OCI-M2 (cell line): Measurements from ENCODE around the gene PFAS.

Experiments
- DNase-seq: peaks from one replicate; lab custom pipeline; 2025; ENCODE audit not compliant: unreplicated experiment; lab: John Stamatoyannopoulos, UW

PFAS gene

GRCh38 chr17:8294814-8295316 lies 45.8 kb downstream of the PFAS start:
- no peak for DNase-seq

- DNase-seq, result no peak
Observed at GRCh38 chr17:8300226-8300625, 51.1 kb downstream of the PFAS start.

- no peak for DNase-seq
Observed at GRCh38 chr17:8300627-8301242, 51.6 kb downstream of the PFAS start.

DNA sequence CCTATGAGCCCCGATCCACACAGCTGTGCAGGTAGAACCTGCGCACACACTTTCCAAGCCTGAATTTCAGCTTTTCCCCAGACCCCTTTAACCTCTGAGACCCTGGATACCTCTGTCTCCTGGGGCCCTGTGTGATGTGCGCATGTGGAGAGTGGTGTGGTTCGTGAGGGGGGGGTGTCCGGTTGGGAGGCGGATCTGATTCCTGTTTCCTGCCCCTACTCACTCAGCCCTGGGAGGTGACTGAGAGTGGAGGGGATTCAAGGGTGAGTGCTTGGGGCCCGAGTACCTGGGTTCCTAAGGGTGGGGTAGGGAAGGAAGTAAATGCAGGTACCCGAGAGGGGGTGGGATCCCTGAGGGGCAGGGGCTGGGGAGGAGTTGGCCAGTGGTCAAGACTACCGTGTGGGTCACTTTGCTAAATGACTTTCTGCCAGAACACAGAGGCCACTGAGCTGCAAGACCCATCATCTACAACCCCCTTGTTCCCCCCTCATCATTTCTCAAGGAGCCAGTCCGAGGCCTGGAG lies 61.6 kb downstream of the PFAS start:
- no peak for DNase-seq

DNA sequence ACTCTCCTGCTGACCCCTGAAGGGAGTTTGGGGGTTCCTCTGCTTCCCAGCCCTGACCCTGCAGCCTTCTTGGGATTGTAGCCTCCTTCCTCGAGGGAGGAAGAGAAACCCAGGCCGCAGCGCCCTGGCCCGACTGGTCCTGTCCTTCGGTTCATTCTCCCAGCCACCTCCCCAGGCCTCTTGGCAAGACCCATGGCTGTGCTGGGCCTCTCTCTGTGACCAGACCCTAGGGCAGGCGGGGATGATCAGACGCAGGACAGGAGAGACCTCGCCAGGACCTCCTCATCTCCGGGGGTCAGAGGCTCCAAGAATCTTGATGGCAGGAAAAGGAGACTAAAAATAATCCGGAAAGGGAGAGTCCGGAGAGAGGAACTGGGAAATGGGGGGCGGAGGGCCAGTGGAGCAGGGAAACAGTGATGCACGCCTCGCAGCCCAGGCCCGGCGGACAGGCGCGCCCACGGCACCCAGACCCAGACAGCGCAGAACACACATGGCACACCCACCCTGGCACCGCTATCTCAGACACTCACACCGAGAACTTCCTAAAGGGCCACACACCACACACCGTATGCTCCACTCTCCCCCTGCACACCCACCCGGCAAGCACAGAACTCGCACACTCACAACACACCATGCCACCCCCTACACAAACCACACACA lies 62.2 kb downstream of the PFAS start:
- DNase-seq, result no peak

DNA sequence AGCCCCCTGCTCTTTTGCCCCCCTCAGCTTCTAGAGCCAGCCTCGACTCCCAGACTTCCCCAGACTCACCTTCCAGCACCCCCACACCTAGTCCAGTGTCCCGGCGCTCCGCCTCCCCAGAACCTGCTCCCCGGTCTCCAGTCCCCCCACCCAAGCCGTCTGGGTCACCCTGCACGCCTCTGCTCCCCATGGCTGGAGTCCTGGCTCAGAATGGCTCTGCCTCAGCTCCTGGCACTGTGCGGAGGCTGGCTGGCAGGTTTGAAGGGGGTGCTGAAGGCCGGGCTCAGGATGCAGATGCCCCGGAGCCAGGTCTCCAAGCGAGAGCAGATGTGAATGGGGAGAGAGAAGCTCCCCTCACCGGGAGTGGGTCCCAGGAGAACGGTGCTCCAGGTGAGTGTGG lies 63.2 kb downstream of the PFAS start:
- DNase-seq, result no peak

DNA sequence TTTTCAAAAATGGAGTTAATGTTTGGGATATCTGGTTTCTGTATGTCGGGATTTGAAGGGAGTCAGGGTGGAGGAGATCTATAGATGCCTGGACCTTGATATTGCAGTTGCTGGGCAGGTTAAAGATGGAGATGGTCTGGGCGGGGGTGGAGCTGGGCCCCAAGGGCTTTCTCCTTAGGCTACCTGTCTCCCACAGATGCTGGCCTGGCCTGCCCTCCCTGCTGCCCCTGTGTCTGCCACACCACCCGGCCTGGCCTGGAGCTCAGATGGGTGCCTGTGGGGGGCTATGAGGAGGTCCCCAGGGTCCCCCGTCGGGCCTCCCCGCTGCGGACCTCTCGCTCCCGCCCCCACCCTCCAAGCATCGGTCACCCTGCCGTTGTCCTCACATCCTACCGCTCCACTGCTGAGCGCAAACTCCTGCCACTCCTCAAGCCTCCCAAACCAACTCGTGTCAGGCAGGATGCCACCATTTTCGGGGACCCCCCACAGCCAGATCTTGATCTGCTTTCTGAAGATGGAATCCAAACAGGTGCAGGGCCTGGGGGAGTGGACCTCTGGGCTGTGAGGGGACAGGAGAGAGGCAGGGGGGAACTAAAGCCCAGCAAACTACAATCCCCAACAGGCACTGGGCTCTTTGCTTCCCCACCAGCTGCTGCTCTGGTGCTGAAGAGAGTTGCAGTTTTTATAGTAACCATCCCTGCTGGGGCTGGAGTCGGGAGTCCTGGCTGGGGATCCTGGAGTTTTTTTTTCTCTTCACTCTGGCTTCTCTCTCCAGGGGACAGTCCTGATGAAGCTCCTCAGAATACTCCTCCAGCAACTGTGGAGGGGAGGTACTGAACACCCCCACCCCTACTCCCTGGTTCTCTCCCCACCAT lies 63.9 kb downstream of the PFAS start:
- DNase-seq, result no peak

GRCh38 chr17:8314797-8315763 lies 66.0 kb downstream of the PFAS start:
- no peak for DNase-seq

DNA sequence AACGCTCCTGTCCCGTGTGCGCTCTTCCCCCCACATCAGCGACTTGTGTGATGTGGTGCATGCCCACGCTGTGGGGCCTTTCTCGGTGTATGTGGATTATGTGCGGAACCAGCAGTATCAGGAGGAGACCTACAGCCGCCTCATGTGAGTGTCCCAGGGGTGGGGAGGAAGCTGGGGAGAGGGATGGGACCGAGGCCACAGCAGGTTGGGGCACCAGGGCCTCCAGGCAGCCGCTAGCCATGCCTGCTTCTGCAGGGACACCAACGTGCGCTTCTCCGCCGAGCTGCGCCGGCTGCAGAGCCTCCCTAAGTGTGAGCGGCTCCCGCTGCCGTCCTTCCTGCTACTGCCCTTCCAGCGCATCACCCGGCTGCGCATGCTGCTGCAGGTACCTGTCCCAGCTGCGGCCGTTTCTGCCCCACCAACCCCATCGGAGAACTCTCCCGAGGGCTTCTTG lies 66.7 kb downstream of the PFAS start:
- DNase-seq, result no peak

- no peak for DNase-seq
Observed at GRCh38 chr17:8318010-8318935, 69.2 kb downstream of the PFAS start.
